SHP77 (cell line): Measurements from ENCODE around the gene PAN2.
A peak's percentile ranks its signal among the peaks of the same experiment; 100 is the strongest.
"Not testable (repeated sequence)": the region's sequence is repeated elsewhere in the genome, so short reads cannot be mapped to it uniquely, and the experiment has no call there.

Experiments
- DNase-seq, 2 experiments: peaks; one replicate each; lab custom pipeline; 2025; lab: John Stamatoyannopoulos, UW

Gene PAN2

GRCh38 chr12:56333679-56334489 lies at the start of gene PAN2:
PAN2 (minus strand) TSS chr12:56334000; CDS start chr12:56333094, 906 bp downstream.
- peak; percentile 94 to 98 for DNase-seq

GRCh38 chr12:56382611-56383010 lies 48.8 kb upstream of the PAN2 start:
- DNase-seq = no peak

GRCh38 chr12:56377989-56378316 lies 44.2 kb upstream of the PAN2 start:
- no peak for DNase-seq

GRCh38 chr12:56377310-56377988 lies 43.6 kb upstream of the PAN2 start:
- no peak for DNase-seq

GRCh38 chr12:56375598-56376434 lies 42.0 kb upstream of the PAN2 start:
- DNase-seq = no peak

GRCh38 chr12:56374726-56375597 lies 41.2 kb upstream of the PAN2 start:
- no peak for DNase-seq

- no peak for DNase-seq
Observed at GRCh38 chr12:56373515-56373914, 39.7 kb upstream of the PAN2 start.

- DNase-seq = no peak
Observed at GRCh38 chr12:56366948-56367347, 33.1 kb upstream of the PAN2 start.

GRCh38 chr12:56362130-56363059 lies 28.6 kb upstream of the PAN2 start, which contains the start of gene APOF:
APOF (minus strand) TSS chr12:56362857; CDS start chr12:56362745, 112 bp downstream.
- no peak for DNase-seq

GRCh38 chr12:56361487-56362129 lies 27.8 kb upstream of the PAN2 start:
- DNase-seq = no peak

GRCh38 chr12:56359851-56360767 lies 26.3 kb upstream of the PAN2 start, which contains the start of gene STAT2:
STAT2 (minus strand) TSS chr12:56360107; CDS start chr12:56356571, 3,536 bp downstream.
- DNase-seq = peak; percentile 96 to 97

GRCh38 chr12:56358836-56359532 lies 25.2 kb upstream of the PAN2 start:
- no peak for DNase-seq

GRCh38 chr12:56351325-56351724 lies 17.5 kb upstream of the PAN2 start:
- DNase-seq = no peak

GRCh38 chr12:56350662-56351061 lies 16.9 kb upstream of the PAN2 start:
- no peak for DNase-seq

GRCh38 chr12:56348776-56349175 lies 15.0 kb upstream of the PAN2 start:
- DNase-seq = no peak

- not testable (repeated sequence) for DNase-seq
Observed at GRCh38 chr12:56347255-56347654, 13.5 kb upstream of the PAN2 start.

- DNase-seq = no peak
Observed at GRCh38 chr12:56346675-56347074, 12.9 kb upstream of the PAN2 start.

GRCh38 chr12:56342290-56342689 lies 8.5 kb upstream of the PAN2 start:
- DNase-seq = not testable (repeated sequence)
